Body of pancreas (tissue), 4 donors: Measurements from ENCODE around the gene RAPGEF4. TPM values are rescaled to one million over a fixed set of nuclear protein-coding genes. Genes with fewer than 3 reads are reported as not detected.
A peak's percentile ranks its signal among the peaks of the same experiment; 100 is the strongest.

Experiments used
- ATAC-seq: fragments of 150-250 bp; one replicate; pipeline ENCODE4 v1.9.1; 2016
- DNase-seq, 4 donors: peaks; one replicate each; pipeline ENCODE4 v3.0.0-alpha.2; 2019
- H3K27ac ChIP-seq, 4 donors: fragments of 200-600 bp; sonication (generic); 1 replicate in 3 of 4; 2 replicates in 1 of 4; pipeline versions ENCODE4 v1.5.1 to v1.6.1; 2016 to 2019; ENCODE audit warnings: mild to moderate bottlenecking in 1 of 4, mixed read lengths in 1 of 4, moderate library complexity in 1 of 4
- H3K27me3 ChIP-seq, 2 donors: fragments of 200-600 bp; sonication (generic); one replicate each; pipeline ENCODE4 v1.6.0; 2016; ENCODE audit warnings: mild to moderate bottlenecking in 1 of 2
- H3K36me3 ChIP-seq, 2 donors: fragments of 200-600 bp; sonication (generic); replicated peaks in 1 of 2; 2 replicates each; pipeline ENCODE4 v1.5.1; 2016; ENCODE audit warnings: low read depth in 2 of 2; ENCODE audit not compliant: insufficient read depth in 1 of 2
- H3K4me1 ChIP-seq: fragments of 200-600 bp; sonication (generic); one replicate; pipeline ENCODE4 v1.6.0; 2016
- H3K4me3 ChIP-seq, 2 donors: fragments of 200-600 bp; sonication (generic); 1 replicate in 1 of 2; 2 replicates in 1 of 2; pipeline ENCODE4 v1.5.1; 2016 to 2019
- H3K9me3 ChIP-seq, 3 donors: fragments of 200-600 bp; sonication (generic); 1 replicate in 2 of 3; 2 replicates in 1 of 3; pipeline ENCODE4 v1.5.1; 2016
- CTCF ChIP-seq, 7 experiments: fragments of 450-650 bp in 4 of 7; fragments of 200-600 bp in 3 of 7; sonication (generic) in 3 of 7; IDR thresholded peaks; one replicate each; pipeline ENCODE4 v1.5.1; 2016 to 2019; ENCODE audit warnings: antibody characterized with exemption in 7 of 7
- POLR2A ChIP-seq, 3 donors: fragments of 450-650 bp; IDR thresholded peaks; one replicate each; pipeline ENCODE4 v1.6.1; 2016; ENCODE audit warnings: antibody characterized with exemption in 3 of 3, mild to moderate bottlenecking in 2 of 3
- WGBS, 2 donors: methylation state at CpG; one replicate each; pipeline ENCODE4 v1.1.5; 2017; 5-methylcytosine and 5-hydroxymethylcytosine counted together
- intact Hi-C: fragments of 100-400 bp; cut with DNase I; formaldehyde crosslinking; loops from one replicate; pipeline ENCODE4 v1.15.1; 2023
- total RNA-seq, 2 donors: library from RNA; depleted of rRNA; stranded (reverse); fragments of >200 nt; gene quantifications; one replicate each; pipeline ENCODE4 v1.1.0, GENCODE V29; 2016

RAPGEF4 gene
- total RNA-seq, 2 donors from 2014 or later, result 4.7 to 22.4 TPM

GRCh38 chr2:172848519-172848918 lies 112.9 kb downstream of the RAPGEF4 start:
- no peak overlapping the region for H3K4me3 ChIP-seq
- peak; percentile 75 to 89 (median 81) for DNase-seq
- peak; percentile 93 for ATAC-seq
- intact Hi-C loops, result no loop called here
- peak overlapping the region in 2 of 4 donors; percentile 58 to 71 for H3K27ac ChIP-seq
- H3K27me3 ChIP-seq, result no peaks in the 10 kb centered on the region
- no peaks in the 10 kb centered on the region for H3K9me3 ChIP-seq
- no peaks in the 10 kb centered on the region for H3K36me3 ChIP-seq
- peaks cover 50% of the 10 kb centered on the region for H3K4me1 ChIP-seq
- TF ChIP-seq CTCF (IDR thresholded peaks at IDR 0.05), result no peak
- TF ChIP-seq POLR2A (IDR thresholded peaks at IDR 0.05), result no peak
- 9 to 18% methylated on average over 2 of the region's 2 CpGs for WGBS, 2 donors

- Histone ChIP-seq H3K4me1 (peaks cover 39% of the 10 kb centered on the region), H3K27me3 (no peaks in the 10 kb centered on the region), H3K36me3 (no peaks in the 10 kb centered on the region), H3K27ac (peak overlapping the region in 3 of 4 donors; percentile 46 to 71 (median 58)), H3K4me3 (no peak overlapping the region), H3K9me3 (no peaks in the 10 kb centered on the region)
- DNase-seq, result no peak
- no peak for TF ChIP-seq CTCF (IDR thresholded peaks at IDR 0.05)
- TF ChIP-seq POLR2A (IDR thresholded peaks at IDR 0.05), result no peak
- ATAC-seq, result no peak
- intact Hi-C loops, result no loop called here
- WGBS, 2 donors, result 72 to 75% methylated on average over 4 of the region's 4 CpGs
Observed at GRCh38 chr2:172849519-172850217, 114.0 kb downstream of the RAPGEF4 start.

GRCh38 chr2:172855588-172855987 lies 119.9 kb downstream of the RAPGEF4 start:
- H3K27ac ChIP-seq, result no peak overlapping the region
- H3K4me1 ChIP-seq, result peaks cover 29% of the 10 kb centered on the region
- no peak overlapping the region for H3K4me3 ChIP-seq
- H3K36me3 ChIP-seq, result no peaks in the 10 kb centered on the region
- intact Hi-C loops, result no loop called here
- no peak for DNase-seq
- no peaks in the 10 kb centered on the region for H3K27me3 ChIP-seq
- no peaks in the 10 kb centered on the region for H3K9me3 ChIP-seq
- TF ChIP-seq CTCF (IDR thresholded peaks at IDR 0.05) (no peak), POLR2A (IDR thresholded peaks at IDR 0.05) (no peak)
- no peak for ATAC-seq

GRCh38 chr2:172856606-172857005 lies 121.0 kb downstream of the RAPGEF4 start:
- DNase-seq (no peak), ATAC-seq (peak; percentile 40)
- no peak overlapping the region for H3K27ac ChIP-seq
- TF ChIP-seq POLR2A (IDR thresholded peaks at IDR 0.05), result no peak
- no peak for TF ChIP-seq CTCF (IDR thresholded peaks at IDR 0.05)
- no peaks in the 10 kb centered on the region for H3K27me3 ChIP-seq
- intact Hi-C loops, result no loop called here
- H3K9me3 ChIP-seq, result no peaks in the 10 kb centered on the region
- whole genome bisulfite sequencing, 2 donors, result 85 to 93% methylated on average over 2 of the region's 2 CpGs
- no peaks in the 10 kb centered on the region for H3K36me3 ChIP-seq
- H3K4me1 ChIP-seq, result peaks cover 29% of the 10 kb centered on the region
- H3K4me3 ChIP-seq, result no peak overlapping the region

GRCh38 chr2:172858473-172858745 lies 122.8 kb downstream of the RAPGEF4 start:
- ATAC-seq, result peak; percentile 64
- Histone ChIP-seq H3K4me1 (peaks cover 29% of the 10 kb centered on the region), H3K36me3 (no peaks in the 10 kb centered on the region), H3K27ac (peak overlapping the region in 1 of 4 donors; percentile 41), H3K27me3 (no peaks in the 10 kb centered on the region), H3K4me3 (no peak overlapping the region), H3K9me3 (no peaks in the 10 kb centered on the region)
- TF ChIP-seq CTCF (IDR thresholded peaks at IDR 0.05) (no peak), POLR2A (IDR thresholded peaks at IDR 0.05) (no peak)
- 18 to 26% methylated on average over 1 of the region's 1 CpG for WGBS, 2 donors
- intact Hi-C loops, result no loop called here
- DNase-seq, result no peak
